COLO829 (cell line): ENCODE results near the gene GTF2A1L.
"Not testable (repeated sequence)": the region's sequence is repeated elsewhere in the genome, so short reads cannot be mapped to it uniquely, and the experiment has no call there.

Experiments
- DNase-seq: peaks from one replicate; pipeline ENCODE4 v3.0.0; 2012; ENCODE audit warnings: low spot score

The GTF2A1L gene

GRCh38 chr2:48617618-48618017 is at the start of gene GTF2A1L:
Gene GTF2A1L (plus strand): TSS chr2:48617856. CDS start chr2:48617875, 19 bp downstream.
- no peak for DNase-seq

GRCh38 chr2:48568547-48568946 is 49.1 kb upstream of the GTF2A1L start:
- no peak for DNase-seq

DNA sequence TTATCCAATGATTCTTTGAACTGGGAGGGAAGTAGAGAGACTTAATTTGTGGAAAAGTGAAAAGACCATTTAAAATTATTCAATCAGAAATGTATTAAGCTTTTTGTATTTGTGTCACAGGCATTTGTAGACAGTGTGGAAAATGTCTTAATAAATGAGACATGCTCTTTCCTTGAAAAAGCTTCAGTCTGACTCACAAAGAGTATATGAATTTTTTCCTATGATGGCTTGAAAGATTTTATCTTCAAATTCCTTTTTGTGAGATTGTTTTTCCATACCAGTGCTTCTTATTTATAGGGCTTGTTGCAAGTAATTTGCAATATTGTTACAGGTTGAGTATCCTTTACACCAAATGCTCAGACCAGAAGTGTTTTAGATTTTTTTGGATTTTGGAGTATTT is 48.2 kb upstream of the GTF2A1L start:
- DNase-seq, result no peak

DNA sequence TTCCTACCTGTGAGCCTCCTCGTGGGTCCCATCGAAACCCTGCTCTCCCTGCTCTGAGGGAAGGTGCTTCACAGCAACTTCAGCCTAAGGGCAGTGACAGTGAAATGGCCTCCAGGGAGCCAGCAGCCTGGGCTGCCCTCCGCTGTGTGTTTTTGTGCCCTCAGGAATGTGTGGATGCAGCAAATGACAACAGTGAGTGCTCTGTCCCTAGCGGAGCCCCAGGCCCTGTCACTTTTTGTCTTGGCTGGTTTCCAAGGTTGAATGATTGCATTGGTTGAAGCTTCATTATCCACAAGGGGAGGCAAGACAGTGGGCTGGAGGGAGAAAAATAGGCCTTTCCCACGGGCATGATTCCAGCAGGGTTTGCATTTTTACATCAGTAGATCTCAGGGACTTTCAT is 44.8 kb upstream of the GTF2A1L start:
- DNase-seq, result peak; percentile 35

- no peak for DNase-seq
Measured at GRCh38 chr2:48574353-48575287, 43.0 kb upstream of the GTF2A1L start.

DNA sequence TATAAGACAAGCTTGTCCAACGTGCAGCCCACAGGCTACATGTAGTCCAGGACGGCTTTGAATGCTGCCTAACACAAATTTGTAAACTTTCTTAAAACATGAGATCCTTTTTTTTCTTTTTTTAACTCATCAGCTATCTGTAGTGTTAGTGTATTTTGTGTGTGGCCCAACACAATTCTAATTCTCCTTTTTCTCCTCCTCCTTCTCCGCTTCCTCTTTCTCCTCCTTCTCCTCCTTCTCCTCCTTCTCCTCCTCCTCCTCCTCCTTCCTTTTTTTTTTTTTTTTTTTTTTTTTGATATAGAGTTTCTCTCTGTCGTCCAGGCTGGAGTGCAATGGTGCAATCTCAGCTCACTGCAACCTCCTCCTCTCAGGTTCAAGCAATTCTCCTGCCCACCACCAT is 39.3 kb upstream of the GTF2A1L start:
- DNase-seq, result no peak

DNA sequence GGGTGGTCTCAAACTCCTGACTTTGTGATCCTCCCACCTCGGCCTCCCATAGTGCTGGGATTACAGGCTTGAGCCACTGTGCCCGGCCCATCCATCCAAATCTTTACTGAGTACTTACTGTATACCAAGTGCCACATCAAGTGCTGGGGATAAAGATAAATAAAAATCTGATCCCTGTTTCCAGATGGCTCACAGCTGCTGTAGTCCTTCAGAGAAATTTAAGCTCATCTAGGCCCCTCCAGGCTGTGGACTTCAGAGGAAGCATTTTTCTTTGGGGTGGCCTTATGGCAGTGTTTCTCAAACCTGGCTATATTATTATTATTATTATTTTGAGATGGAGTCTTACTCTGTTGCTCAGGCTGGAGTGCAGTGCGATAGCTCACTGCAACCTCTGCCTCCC is 33.7 kb upstream of the GTF2A1L start:
- DNase-seq, result no peak

DNA sequence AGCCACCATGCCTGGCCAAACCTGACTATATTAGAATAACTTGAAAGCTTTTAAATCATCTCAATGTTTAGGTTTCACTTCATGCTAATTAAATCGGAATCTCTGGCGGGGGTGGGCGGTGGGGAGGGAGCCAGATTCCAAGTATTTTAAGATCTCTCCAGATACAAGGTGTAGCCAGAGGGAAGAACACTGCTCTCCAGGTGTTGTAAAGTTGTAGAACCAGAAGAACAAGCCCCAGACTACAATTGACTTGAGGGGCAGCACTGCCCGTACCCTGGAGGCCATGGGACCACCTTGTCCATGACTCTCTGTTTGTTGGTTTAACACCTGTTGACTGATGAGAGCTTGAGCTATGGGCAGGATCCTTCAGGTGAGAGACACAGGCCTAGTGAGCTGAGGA is 33.1 kb upstream of the GTF2A1L start:
- no peak for DNase-seq

DNA sequence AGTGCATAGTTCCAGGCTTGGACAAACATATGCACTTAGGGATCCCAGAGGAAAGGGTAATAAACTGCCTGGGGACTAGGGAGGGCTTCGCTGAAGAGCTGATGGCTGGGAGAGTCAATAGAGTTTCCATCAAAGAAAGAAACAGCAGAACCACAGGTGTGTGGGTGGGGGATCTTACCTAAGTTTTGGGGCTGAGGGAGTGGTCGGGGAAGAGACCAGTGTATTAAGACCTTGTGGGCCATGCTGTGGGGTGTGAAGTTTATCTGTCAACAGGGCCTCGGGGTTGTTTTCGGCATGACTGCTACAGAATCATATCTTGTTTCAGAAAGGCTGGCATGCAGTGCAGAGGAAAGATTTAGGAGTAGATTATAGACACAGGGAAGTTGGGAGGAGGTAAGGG is 31.2 kb upstream of the GTF2A1L start:
- no peak for DNase-seq

GRCh38 chr2:48587560-48587959 is 30.1 kb upstream of the GTF2A1L start:
- DNase-seq, result no peak

- no peak for DNase-seq
Measured at GRCh38 chr2:48587961-48588360, 29.7 kb upstream of the GTF2A1L start.

DNA sequence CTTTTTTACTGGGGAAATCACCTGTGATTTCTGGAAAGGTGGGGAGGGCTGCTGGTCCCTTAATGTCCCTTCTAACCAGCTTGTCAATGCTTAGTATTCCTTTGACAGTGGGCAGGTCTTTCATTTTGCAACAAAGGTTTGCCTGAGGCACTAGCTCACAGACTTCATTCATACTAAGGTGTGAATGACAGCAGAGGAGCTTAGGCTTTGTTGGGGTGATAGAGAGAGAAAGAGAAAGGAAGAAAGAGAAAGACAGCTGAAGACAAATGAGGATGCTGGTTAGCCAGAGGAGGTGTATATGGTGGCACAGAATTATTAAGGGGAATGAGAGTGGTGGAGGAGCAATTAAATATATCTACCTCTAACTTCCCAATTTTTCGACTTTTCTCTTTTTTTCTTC is 28.9 kb upstream of the GTF2A1L start:
- no peak for DNase-seq

DNA sequence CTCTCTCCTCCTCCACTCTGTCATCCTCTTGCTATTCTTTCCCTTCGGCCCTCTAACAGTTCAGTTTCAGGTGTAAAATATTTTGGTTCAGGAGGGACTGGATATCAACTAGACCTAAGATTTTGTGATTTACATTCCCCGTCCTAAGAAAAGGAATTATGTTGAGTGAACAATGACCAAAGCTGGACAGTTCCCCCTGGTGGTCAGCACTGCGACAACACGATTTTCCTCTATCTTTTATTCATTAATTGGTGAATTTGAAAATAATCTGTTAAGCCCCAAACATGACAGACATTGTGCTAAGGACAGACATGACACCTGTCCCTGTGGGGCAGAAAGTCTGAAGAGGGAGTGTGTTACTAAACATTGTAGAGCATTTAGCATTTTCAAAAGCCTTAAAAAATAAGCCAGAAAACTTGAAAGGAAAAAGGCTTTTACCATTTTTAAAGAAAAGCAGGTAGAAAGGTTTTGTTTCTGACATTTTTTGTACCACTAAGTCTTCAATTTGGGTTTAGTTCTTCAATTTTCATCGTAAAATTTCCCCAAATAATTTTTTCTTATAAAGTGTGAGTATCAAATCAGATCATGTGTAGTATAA is 28.4 kb upstream of the GTF2A1L start:
- DNase-seq, result peak; percentile 59

- DNase-seq, result no peak
Measured at GRCh38 chr2:48590017-48590416, 27.6 kb upstream of the GTF2A1L start.

DNA sequence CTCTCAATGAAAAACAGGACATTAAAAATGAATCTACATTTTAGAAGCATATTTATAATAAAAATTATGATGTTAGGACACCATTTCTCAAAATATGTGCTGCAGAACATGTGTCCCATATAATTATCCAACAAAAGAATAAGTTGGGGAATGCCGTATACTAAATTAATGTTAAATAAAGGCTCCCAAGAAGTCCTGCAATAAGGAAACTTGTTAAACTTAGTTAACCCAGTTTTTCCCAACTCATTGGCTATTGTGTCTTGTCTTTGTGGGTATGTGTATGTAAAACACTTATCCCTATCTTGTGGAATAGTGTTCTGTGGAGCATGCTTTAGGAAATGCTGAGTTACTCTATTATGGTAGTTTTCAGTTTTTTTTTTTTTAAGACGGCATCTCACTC is 25.6 kb upstream of the GTF2A1L start:
- DNase-seq, result no peak

DNA sequence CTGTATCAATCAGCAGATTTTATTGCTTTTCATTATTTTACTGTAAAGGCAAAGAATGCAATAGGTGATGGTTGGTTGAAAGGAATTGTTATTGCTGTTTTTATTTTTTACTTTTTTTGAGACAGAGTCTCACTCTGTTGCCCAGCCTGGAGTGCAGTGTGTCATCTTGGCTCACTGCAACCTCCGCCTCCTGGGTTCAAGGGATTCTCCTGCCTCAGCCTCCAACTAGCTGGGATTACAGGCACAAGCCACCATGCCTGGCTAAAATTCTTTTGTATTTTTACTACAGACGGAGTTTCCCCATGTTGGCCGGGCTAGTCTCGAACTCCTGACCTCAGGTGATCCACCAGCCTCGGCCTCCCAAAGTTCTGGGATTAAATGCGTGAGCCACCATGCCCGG is 20.9 kb upstream of the GTF2A1L start:
- not testable (repeated sequence) for DNase-seq

- DNase-seq, result no peak
Measured at GRCh38 chr2:48597492-48597891, 20.2 kb upstream of the GTF2A1L start.

DNA sequence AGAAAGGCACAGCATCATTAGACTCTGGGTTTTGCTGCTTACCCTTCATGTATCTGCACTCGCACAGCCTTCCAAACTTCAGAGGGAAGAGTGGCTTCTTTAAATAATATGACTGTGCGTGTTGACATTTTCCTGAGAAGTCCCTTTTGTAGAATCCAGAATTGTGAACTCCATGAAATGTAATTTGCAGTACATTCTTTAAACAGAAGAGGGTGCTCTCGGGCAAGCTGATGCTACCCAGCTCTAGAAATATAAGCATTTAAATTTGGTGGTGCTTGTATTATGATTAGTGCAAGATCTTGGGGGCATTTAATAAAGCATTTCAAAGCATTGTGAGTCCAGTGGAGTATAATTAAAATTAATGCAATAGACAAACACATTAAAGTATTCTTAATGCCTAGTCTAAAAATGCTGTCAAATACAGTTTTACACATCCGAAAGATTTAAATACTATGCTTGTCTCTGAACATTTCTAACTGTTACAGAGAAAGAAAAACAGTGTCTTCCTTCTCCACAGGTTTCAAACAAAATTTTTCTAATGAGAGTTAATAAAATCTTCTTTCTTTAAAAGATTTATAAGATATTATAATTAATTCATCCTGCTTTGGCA is 17.3 kb upstream of the GTF2A1L start:
- peak; percentile 21 for DNase-seq

DNA sequence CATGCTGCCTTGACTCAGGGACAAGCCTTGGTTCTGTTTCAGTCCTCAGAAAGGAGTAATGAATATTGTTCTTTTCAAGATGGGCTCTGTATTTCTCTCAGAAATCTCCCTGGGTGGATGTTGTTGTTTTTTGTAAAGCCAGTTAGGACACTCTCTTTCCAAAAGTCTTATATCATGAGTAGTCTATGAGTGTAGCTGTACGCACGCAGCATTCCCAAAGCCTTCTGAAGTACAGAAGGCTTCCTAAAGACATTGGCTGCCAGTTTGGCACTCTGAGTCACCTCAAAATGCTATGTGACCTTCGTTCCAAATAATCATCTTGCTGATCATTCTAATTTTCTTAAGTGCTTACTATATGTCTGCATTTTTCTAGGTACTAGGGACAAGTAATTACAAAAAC is 16.7 kb upstream of the GTF2A1L start:
- DNase-seq, result no peak

DNA sequence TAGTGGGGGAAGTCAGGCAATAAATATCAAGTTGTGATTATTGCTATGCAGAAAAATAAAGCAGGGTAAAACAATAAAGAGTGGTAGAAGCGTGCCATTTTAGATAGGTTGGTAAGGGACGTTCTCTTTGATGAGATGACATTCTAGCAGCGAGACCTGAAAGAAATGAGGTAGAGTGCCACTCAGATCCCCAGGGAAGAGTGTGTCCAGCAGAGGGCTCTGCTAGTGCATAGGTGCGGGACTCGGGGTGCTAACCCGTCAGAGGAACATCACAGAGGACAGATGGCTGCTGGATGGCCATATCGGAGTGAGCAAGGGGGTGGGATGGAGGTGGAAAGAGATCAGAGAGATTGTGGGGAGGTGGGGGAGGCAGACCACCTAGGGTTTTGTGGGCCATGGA is 16.3 kb upstream of the GTF2A1L start:
- DNase-seq, result no peak

- no peak for DNase-seq
Measured at GRCh38 chr2:48605482-48606175, 12.0 kb upstream of the GTF2A1L start.

DNA sequence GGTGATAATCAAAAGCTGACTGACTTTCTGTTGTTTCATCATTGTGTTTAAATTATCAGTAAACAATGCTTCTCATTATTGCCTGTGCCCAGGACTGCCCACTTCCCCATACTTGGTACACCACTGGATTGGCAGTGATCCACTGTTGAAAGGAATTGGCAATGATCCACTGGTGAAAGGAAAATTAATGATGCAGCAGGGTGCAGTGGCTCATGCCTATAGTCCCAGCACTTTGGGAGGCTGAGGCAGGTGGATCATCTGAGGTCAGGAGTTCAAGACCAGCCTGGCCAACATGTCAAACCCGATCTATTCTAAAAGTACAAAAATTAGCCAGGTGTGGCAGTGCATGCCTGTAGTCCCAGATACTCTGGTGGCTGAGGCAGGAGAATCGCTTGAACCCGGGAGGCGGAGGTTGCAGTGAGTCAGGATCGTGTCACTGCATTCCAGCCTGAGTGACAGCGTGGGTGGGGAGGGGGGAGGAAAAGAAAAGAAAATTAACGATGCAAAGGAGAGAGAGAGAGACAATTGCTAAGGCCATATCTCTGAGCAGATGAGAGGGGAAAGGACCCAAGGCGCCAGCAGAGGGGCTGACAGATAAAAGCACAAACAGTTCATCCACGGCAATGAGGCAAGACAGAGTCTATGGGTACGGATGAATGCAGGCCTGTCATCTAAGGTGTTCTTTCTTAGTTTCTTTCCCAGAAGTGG is 10.2 kb upstream of the GTF2A1L start:
- DNase-seq, result peak; percentile 64
